DND-41 (cell line): ENCODE results near the gene PTMA.

Source experiments
- ATAC-seq: fragments of 200-7000 bp; cut with Tn5 transposase; 3 replicates; pipeline ENCODE4 v1.9.1; 2021; ENCODE audit warnings: low read depth; ENCODE audit not compliant: insufficient read depth
- DNase-seq: peaks from one replicate; pipeline ENCODE4 v3.0.0-alpha.2; 2020
- H2AFZ ChIP-seq: 2 replicates; pipeline ENCODE4 v1.6.0; 2012; ENCODE audit warnings: low read depth, low read length
- H3K27ac ChIP-seq: 2 replicates; pipeline ENCODE4 v1.5.1; 2012; ENCODE audit warnings: low read length, inconsistent platforms
- H3K27me3 ChIP-seq: fragments of 200-600 bp; sonication (generic); 2 replicates; pipeline ENCODE4 v1.6.0; 2012; ENCODE audit warnings: low read length, mild to moderate bottlenecking, inconsistent platforms; ENCODE audit not compliant: insufficient read depth, poor library complexity
- H3K36me3 ChIP-seq: 2 replicates; pipeline ENCODE4 v1.5.1; 2012; ENCODE audit warnings: low read length, inconsistent platforms; ENCODE audit not compliant: insufficient read depth
- H3K4me1 ChIP-seq: 2 replicates; pipeline ENCODE4 v1.5.1; 2012; ENCODE audit warnings: mild to moderate bottlenecking, low read length; ENCODE audit not compliant: insufficient read depth
- H3K4me2 ChIP-seq: 2 replicates; pipeline ENCODE4 v1.6.0; 2012; ENCODE audit warnings: mild to moderate bottlenecking, moderate library complexity, low read length, inconsistent platforms; ENCODE audit not compliant: insufficient read depth
- H3K4me3 ChIP-seq, 2 experiments: fragments of 200-600 bp in 1 of 2; shearing (Covaris generic) in 1 of 2; 2 replicates each; pipeline ENCODE4 v1.5.1; 2012 to 2016; ENCODE audit warnings: inconsistent platforms in 2 of 2, low read length in 2 of 2, mild to moderate bottlenecking in 2 of 2, low read depth in 1 of 2, moderate library complexity in 1 of 2
- H3K79me2 ChIP-seq: 2 replicates; pipeline ENCODE4 v1.6.0; 2012; ENCODE audit warnings: low read length, inconsistent platforms; ENCODE audit not compliant: insufficient read depth
- H3K9ac ChIP-seq: 2 replicates; pipeline ENCODE4 v1.6.0; 2012; ENCODE audit warnings: low read depth, mild to moderate bottlenecking, inconsistent platforms, low read length, moderate library complexity
- H3K9me3 ChIP-seq: 2 replicates; pipeline ENCODE4 v1.5.1; 2012; ENCODE audit warnings: low read length, moderate library complexity, mild to moderate bottlenecking, inconsistent platforms; ENCODE audit not compliant: insufficient read depth, severe bottlenecking
- H4K20me1 ChIP-seq: 2 replicates; pipeline ENCODE4 v1.6.0; 2012; ENCODE audit warnings: low read length; ENCODE audit not compliant: insufficient read depth
- EZH2 ChIP-seq: IDR thresholded peaks from 3 replicates; pipeline ENCODE4 v1.6.1; 2012; ENCODE audit warnings: borderline replicate concordance, low read depth, mild to moderate bottlenecking, moderate library complexity, low read length, inconsistent platforms; ENCODE audit not compliant: severe bottlenecking
- TF ChIP-seq, protein P1 (sequence below): IDR thresholded peaks from 2 replicates; pipeline ENCODE4 v1.5.1; 2012; ENCODE audit warnings: borderline replicate concordance, low read length, moderate library complexity, mild to moderate bottlenecking; ENCODE audit not compliant: poor library complexity, severe bottlenecking; ENCODE audit errors: extremely low read depth

Gene PTMA

DNA sequence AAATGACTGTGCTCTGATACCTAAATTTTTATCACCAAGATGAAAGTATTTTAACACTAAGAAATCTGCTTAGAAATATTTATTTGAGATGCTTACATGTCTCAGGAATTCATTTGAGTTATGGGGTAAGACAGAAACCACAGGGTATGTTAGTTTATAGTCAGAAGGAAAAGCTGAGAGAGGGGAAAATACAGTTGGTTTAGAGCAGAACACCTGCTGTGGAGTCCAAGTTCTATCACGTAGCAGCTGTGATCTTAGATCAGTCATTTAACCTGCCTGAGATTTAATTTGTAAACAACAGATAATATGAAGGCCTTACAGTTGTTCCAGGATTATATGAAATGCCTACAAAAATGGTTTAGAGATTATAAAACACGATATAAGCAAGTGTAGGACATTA, 43.7 kb downstream of the PTMA start:
- H3K27me3 ChIP-seq = no peaks in the 10 kb centered on the region
- no peak overlapping the region for H3K4me3 ChIP-seq
- H3K79me2 ChIP-seq = no peaks in the 10 kb centered on the region
- H3K9me3 ChIP-seq = no peaks in the 10 kb centered on the region
- no peak overlapping the region for H3K4me2 ChIP-seq
- no peak overlapping the region for H3K27ac ChIP-seq
- H3K9ac ChIP-seq = no peak overlapping the region
- H4K20me1 ChIP-seq = no peaks in the 10 kb centered on the region
- DNase-seq = no peak
- TF ChIP-seq EZH2 = no peak
- TF ChIP-seq, protein P1, sequence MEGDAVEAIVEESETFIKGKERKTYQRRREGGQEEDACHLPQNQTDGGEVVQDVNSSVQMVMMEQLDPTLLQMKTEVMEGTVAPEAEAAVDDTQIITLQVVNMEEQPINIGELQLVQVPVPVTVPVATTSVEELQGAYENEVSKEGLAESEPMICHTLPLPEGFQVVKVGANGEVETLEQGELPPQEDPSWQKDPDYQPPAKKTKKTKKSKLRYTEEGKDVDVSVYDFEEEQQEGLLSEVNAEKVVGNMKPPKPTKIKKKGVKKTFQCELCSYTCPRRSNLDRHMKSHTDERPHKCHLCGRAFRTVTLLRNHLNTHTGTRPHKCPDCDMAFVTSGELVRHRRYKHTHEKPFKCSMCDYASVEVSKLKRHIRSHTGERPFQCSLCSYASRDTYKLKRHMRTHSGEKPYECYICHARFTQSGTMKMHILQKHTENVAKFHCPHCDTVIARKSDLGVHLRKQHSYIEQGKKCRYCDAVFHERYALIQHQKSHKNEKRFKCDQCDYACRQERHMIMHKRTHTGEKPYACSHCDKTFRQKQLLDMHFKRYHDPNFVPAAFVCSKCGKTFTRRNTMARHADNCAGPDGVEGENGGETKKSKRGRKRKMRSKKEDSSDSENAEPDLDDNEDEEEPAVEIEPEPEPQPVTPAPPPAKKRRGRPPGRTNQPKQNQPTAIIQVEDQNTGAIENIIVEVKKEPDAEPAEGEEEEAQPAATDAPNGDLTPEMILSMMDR = no peak
- peak; percentile 50; the same call in 1 of the 3 replicates for ATAC-seq
- no peaks in the 10 kb centered on the region for H3K36me3 ChIP-seq
- H3K4me1 ChIP-seq = peaks cover 30% of the 10 kb centered on the region
- no peak overlapping the region for H2AFZ ChIP-seq

DNA sequence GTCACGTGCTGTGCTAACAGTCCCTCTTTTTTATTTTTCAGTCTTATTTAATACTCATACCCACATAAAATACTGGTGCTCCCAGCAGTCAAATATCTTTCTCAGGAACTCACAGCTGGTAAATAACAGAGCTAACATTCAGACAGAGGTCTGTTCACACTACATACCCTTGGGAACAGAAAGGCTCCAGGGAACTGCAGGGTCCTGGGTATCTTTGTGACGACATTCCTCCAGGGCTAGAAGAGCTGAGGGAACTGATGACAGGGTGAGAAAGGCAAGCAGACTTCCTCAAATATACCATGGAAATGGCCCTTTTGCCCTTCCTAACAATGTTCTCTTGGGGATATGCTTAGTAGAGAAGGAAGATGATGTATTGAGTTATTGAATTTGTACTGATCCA, 53.4 kb downstream of the PTMA start:
- Histone ChIP-seq H3K79me2 (peaks cover 18% of the 10 kb centered on the region), H4K20me1 (no peaks in the 10 kb centered on the region; the same call in 1 of the 2 replicates), H3K36me3 (no peaks in the 10 kb centered on the region), H2AFZ (no peak overlapping the region), H3K9ac (no peak overlapping the region), H3K27me3 (no peaks in the 10 kb centered on the region), H3K9me3 (no peaks in the 10 kb centered on the region), H3K4me3 (no peak overlapping the region), H3K4me1 (peaks cover 23% of the 10 kb centered on the region), H3K27ac (no peak overlapping the region), H3K4me2 (no peak overlapping the region)
- no peak for ATAC-seq
- DNase-seq = no peak
- no peak for TF ChIP-seq EZH2
- TF ChIP-seq, protein P1 = no peak
